Measurements from ENCODE around the gene ITK.
"Not testable (repeated sequence)": the region's sequence is repeated elsewhere in the genome, so short reads cannot be mapped to it uniquely, and the experiment has no call there.

The ITK gene

DNA sequence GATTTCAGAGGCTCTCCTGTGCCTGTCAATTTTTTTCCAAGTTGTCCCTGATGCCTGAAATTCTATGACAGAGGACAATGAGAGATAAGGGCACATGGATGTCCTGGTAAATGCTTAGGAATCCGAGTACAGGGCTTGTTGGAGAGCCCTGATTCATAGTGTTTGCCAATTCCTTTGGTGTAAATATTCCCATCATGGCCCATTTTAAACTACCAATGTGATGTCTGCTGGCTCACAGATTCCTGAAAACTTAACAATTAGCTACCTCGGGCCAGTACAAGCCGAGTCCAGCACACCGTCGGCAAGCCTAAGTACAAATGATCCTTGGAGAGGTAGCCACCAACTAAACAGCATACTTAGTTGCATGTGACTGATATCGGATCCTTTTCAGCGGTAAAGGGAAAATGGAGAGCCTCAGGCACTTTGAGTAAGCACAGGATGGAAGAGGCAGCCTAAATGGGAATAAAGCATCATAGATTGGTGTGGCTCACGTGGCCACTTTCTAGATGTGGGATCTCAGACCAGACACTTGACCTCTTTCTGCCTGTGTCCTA is 3.6 kb downstream of the ITK start:
- H3K9ac ChIP-seq (ENCODE audit: low read length), result no peak overlapping the region
- no peaks in the 10 kb centered on the region for H3K79me2 ChIP-seq (ENCODE audit: insufficient read depth, low read length)
- no peak overlapping the region for H3K4me3 ChIP-seq (ENCODE audit: insufficient read depth, low read length, poor library complexity, severe bottlenecking)
- no peaks in the 10 kb centered on the region for H3K9me2 ChIP-seq (replicated peaks; ENCODE audit: insufficient read depth, low read length)
- H3K4me2 ChIP-seq (ENCODE audit: low read depth, low read length, poor library complexity, severe bottlenecking), result no peak overlapping the region
- H4K20me1 ChIP-seq (ENCODE audit: low read depth, low read length), result no peaks in the 10 kb centered on the region
- no peaks in the 10 kb centered on the region for H3K27me3 ChIP-seq (ENCODE audit: low read length)
- no peak overlapping the region for H3K27ac ChIP-seq (ENCODE audit: low read depth, low read length)
- no peaks in the 10 kb centered on the region for H3F3A ChIP-seq (ENCODE audit: insufficient read depth)
- H3K9me3 ChIP-seq (ENCODE audit: insufficient read depth, low read length), result no peaks in the 10 kb centered on the region
- no peak overlapping the region for H2AFZ ChIP-seq (ENCODE audit: low read depth, low read length, severe bottlenecking)
- TF ChIP-seq EZH2phosphoT487 (conservative IDR thresholded peaks at IDR 0.05; ENCODE audit: low read length), result no peak
- TF ChIP-seq, protein P1, sequence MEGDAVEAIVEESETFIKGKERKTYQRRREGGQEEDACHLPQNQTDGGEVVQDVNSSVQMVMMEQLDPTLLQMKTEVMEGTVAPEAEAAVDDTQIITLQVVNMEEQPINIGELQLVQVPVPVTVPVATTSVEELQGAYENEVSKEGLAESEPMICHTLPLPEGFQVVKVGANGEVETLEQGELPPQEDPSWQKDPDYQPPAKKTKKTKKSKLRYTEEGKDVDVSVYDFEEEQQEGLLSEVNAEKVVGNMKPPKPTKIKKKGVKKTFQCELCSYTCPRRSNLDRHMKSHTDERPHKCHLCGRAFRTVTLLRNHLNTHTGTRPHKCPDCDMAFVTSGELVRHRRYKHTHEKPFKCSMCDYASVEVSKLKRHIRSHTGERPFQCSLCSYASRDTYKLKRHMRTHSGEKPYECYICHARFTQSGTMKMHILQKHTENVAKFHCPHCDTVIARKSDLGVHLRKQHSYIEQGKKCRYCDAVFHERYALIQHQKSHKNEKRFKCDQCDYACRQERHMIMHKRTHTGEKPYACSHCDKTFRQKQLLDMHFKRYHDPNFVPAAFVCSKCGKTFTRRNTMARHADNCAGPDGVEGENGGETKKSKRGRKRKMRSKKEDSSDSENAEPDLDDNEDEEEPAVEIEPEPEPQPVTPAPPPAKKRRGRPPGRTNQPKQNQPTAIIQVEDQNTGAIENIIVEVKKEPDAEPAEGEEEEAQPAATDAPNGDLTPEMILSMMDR (IDR thresholded peaks at IDR 0.05; ENCODE audit: insufficient read depth, low read length, poor library complexity, severe bottlenecking), result no peak
- no peaks in the 10 kb centered on the region for H3K36me3 ChIP-seq (ENCODE audit: low read length)

GRCh38 chr5:157185122-157185521 is 4.5 kb downstream of the ITK start:
- not testable (repeated sequence) for H3K4me3 ChIP-seq (ENCODE audit: insufficient read depth, low read length, poor library complexity, severe bottlenecking); H3K4me2 ChIP-seq (ENCODE audit: low read depth, low read length, poor library complexity, severe bottlenecking); H3K9me2 ChIP-seq (replicated peaks; ENCODE audit: insufficient read depth, low read length); H3K27ac ChIP-seq (ENCODE audit: low read depth, low read length); H3K9me3 ChIP-seq (ENCODE audit: insufficient read depth, low read length); H4K20me1 ChIP-seq (ENCODE audit: low read depth, low read length); H3K79me2 ChIP-seq (ENCODE audit: insufficient read depth, low read length); H2AFZ ChIP-seq (ENCODE audit: low read depth, low read length, severe bottlenecking); H3K27me3 ChIP-seq (ENCODE audit: low read length); H3F3A ChIP-seq (ENCODE audit: insufficient read depth); H3K36me3 ChIP-seq (ENCODE audit: low read length); H3K9ac ChIP-seq (ENCODE audit: low read length)

DNA sequence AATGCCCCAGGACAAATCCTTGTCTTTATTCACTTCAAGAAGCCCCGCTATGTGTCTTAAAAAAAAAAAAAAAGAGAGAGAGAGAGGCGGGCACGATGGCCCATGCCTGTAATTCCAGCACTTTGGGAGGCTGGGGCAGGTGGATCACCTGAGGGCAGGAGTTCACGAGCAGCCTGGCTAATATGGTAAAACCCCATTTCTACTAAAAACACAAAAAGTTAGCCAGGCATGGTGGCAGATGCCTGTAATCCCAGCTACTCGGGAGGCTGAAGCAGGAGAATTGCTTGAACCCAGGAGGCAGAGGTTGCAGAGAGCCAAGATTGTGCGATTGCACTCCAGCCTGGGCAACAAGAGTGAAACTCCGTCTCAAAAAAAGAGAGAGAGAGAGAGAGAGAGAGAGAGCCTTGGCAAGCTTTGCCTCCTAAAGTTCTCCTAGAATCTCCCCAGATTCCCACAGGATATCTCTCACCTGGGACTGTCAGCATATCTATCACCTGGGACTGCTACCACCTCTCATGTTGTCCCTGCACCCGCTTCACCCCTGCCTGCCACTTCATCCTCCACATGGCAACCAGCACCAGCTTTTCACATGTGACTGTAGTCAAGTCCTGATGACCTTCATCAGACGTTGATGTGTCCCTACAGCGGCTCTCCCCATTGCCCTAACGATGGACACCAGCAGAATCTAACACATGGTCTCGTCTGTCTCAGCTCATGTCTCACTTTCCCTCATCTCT is 5.8 kb downstream of the ITK start:
- Histone ChIP-seq H3K79me2 (ENCODE audit: insufficient read depth, low read length) (no peaks in the 10 kb centered on the region), H3K4me2 (ENCODE audit: low read depth, low read length, poor library complexity, severe bottlenecking) (no peak overlapping the region), H3K9ac (ENCODE audit: low read length) (no peak overlapping the region), H3K36me3 (ENCODE audit: low read length) (no peaks in the 10 kb centered on the region), H3F3A (ENCODE audit: insufficient read depth) (no peaks in the 10 kb centered on the region), H3K4me3 (ENCODE audit: insufficient read depth, low read length, poor library complexity, severe bottlenecking) (no peak overlapping the region), H2AFZ (ENCODE audit: low read depth, low read length, severe bottlenecking) (no peak overlapping the region), H3K9me2 (replicated peaks; ENCODE audit: insufficient read depth, low read length) (no peaks in the 10 kb centered on the region), H3K27me3 (ENCODE audit: low read length) (no peaks in the 10 kb centered on the region), H3K9me3 (ENCODE audit: insufficient read depth, low read length) (no peaks in the 10 kb centered on the region), H4K20me1 (ENCODE audit: low read depth, low read length) (no peaks in the 10 kb centered on the region), H3K27ac (ENCODE audit: low read depth, low read length) (no peak overlapping the region)
- TF ChIP-seq, protein P1 (IDR thresholded peaks at IDR 0.05; ENCODE audit: insufficient read depth, low read length, poor library complexity, severe bottlenecking), result no peak
- TF ChIP-seq EZH2phosphoT487 (conservative IDR thresholded peaks at IDR 0.05; ENCODE audit: low read length), result no peak

DNA sequence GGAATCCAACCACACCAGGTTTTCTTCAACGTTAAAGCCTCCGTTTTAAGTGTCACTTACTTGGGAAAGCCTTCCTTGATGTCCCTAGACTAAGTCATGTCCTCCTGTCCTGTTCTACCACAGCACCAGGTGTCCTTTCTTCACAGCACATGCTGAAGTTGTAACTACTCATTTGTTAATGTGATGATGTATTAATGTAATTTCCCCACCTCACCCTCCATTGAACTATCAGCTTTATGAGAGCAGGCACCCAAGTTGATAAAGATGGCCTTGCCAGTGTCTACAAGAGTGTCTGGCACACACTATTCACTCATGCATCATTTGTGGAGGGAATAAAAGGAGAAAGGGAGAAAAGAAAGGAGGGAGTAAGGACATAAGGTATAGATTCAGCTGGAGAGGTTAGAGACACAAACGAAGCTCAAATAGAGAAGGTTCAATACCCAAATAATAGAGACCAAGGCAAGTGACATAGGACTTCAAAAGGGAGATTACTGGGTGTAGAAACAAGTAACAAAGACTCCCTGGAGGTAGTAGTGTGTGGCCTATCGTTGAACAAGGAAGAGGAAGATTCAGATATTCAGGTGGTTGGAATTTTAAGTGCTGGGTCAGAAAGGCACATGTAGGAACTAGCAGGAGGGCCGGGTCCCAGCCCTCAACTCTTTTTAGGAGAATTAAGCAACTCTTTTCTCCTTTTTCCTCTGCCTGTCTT is 6.6 kb downstream of the ITK start:
- H3K36me3 ChIP-seq (ENCODE audit: low read length), result no peaks in the 10 kb centered on the region
- H3K9me3 ChIP-seq (ENCODE audit: insufficient read depth, low read length), result no peaks in the 10 kb centered on the region
- H3K79me2 ChIP-seq (ENCODE audit: insufficient read depth, low read length), result no peaks in the 10 kb centered on the region
- no peak overlapping the region for H3K9ac ChIP-seq (ENCODE audit: low read length)
- 0 out of 2 replicates have a peak, but pooled peaks cover 3% of the 10 kb centered on the region for H3K27me3 ChIP-seq (ENCODE audit: low read length)
- H3K27ac ChIP-seq (ENCODE audit: low read depth, low read length), result no peak overlapping the region
- H4K20me1 ChIP-seq (ENCODE audit: low read depth, low read length), result no peaks in the 10 kb centered on the region
- H2AFZ ChIP-seq (ENCODE audit: low read depth, low read length, severe bottlenecking), result peak overlapping the region; percentile 27
- no peak overlapping the region for H3K4me3 ChIP-seq (ENCODE audit: insufficient read depth, low read length, poor library complexity, severe bottlenecking)
- TF ChIP-seq EZH2phosphoT487 (conservative IDR thresholded peaks at IDR 0.05; ENCODE audit: low read length), result no peak
- TF ChIP-seq, protein P1 (IDR thresholded peaks at IDR 0.05; ENCODE audit: insufficient read depth, low read length, poor library complexity, severe bottlenecking), result no peak
- no peak overlapping the region for H3K4me2 ChIP-seq (ENCODE audit: low read depth, low read length, poor library complexity, severe bottlenecking)
- no peaks in the 10 kb centered on the region for H3F3A ChIP-seq (ENCODE audit: insufficient read depth)
- H3K9me2 ChIP-seq (replicated peaks; ENCODE audit: insufficient read depth, low read length), result no peaks in the 10 kb centered on the region

All from SU-DHL-6 (cell line).